ENCODE measurements around the gene PDZD2. TPM values are rescaled to one million over a fixed set of nuclear protein-coding genes. Genes with fewer than 3 reads are reported as not detected.

PDZD2 gene
- total and polyA plus RNA-seq, 8 donors: 16.2 to 49.8 (median 20.4) TPM

- H3K9me3 ChIP-seq: no peaks in the 10 kb centered on the region
- intact Hi-C loops (cut with DNase I): no loop called here
- no peak overlapping the region for H3K4me3 ChIP-seq
- no peak for DNase-seq
- no peak for ATAC-seq
- H3K36me3 ChIP-seq: peaks cover 4 to 97% of the 10 kb centered on the region in 2 donors
- H3K27me3 ChIP-seq: no peaks in the 10 kb centered on the region
- TF ChIP-seq CTCF (IDR thresholded peaks at IDR 0.05): no peak
- H3K4me1 ChIP-seq: peaks cover 0 to 16% of the 10 kb centered on the region in 2 donors
- H3K27ac ChIP-seq: no peak overlapping the region
These were observed 464.6 kb downstream of the PDZD2 start for GRCh38 chr5:32103521-32103920.

GRCh38 chr5:32107291-32107690 lies 468.4 kb downstream of the PDZD2 start:
- Histone ChIP-seq H3K4me1 (no peaks in the 10 kb centered on the region), H3K27ac (no peak overlapping the region), H3K27me3 (no peaks in the 10 kb centered on the region), H3K9me3 (no peaks in the 10 kb centered on the region), H3K4me3 (no peak overlapping the region), H3K36me3 (peaks cover 4 to 98% of the 10 kb centered on the region in 2 donors)
- DNase-seq (no peak), ATAC-seq (no peak)
- intact Hi-C loops (cut with DNase I): no loop called here
- TF ChIP-seq CTCF (IDR thresholded peaks at IDR 0.05): no peak

- intact Hi-C loops (cut with DNase I): no loop called here
- DNase-seq: no peak
- H3K27ac ChIP-seq: no peak overlapping the region
- no peak for ATAC-seq
- H3K4me1 ChIP-seq: no peaks in the 10 kb centered on the region
- H3K4me3 ChIP-seq: no peak overlapping the region
- no peaks in the 10 kb centered on the region for H3K9me3 ChIP-seq
- peaks cover 1 to 97% of the 10 kb centered on the region in 2 donors for H3K36me3 ChIP-seq
- no peaks in the 10 kb centered on the region for H3K27me3 ChIP-seq
- TF ChIP-seq CTCF (IDR thresholded peaks at IDR 0.05): no peak
These were observed 469.2 kb downstream of the PDZD2 start for GRCh38 chr5:32108167-32108566.

- TF ChIP-seq CTCF (IDR thresholded peaks at IDR 0.05): no peak
- ATAC-seq (no peak), DNase-seq (no peak)
- intact Hi-C loops (cut with DNase I): no loop called here
- no peaks in the 10 kb centered on the region for H3K4me1 ChIP-seq
- no peak overlapping the region for H3K27ac ChIP-seq
- no peaks in the 10 kb centered on the region for H3K9me3 ChIP-seq
- H3K27me3 ChIP-seq: no peaks in the 10 kb centered on the region
- H3K4me3 ChIP-seq: no peak overlapping the region
- peaks cover 0 to 95% of the 10 kb centered on the region in 2 donors for H3K36me3 ChIP-seq
These were observed 470.3 kb downstream of the PDZD2 start for GRCh38 chr5:32109236-32109635.

- H3K27ac ChIP-seq: no peak overlapping the region
- no peak for TF ChIP-seq CTCF (IDR thresholded peaks at IDR 0.05)
- peaks cover 0 to 93% of the 10 kb centered on the region in 2 donors for H3K36me3 ChIP-seq
- intact Hi-C loops (cut with DNase I): no loop called here
- H3K27me3 ChIP-seq: no peaks in the 10 kb centered on the region
- H3K4me3 ChIP-seq: no peak overlapping the region
- no peaks in the 10 kb centered on the region for H3K9me3 ChIP-seq
- DNase-seq (no peak), ATAC-seq (no peak)
- H3K4me1 ChIP-seq: no peaks in the 10 kb centered on the region
These were observed 471.3 kb downstream of the PDZD2 start for GRCh38 chr5:32110111-32110696.

Data from left lung (tissue), 10 donors.